GM20000 (cell line): ENCODE measurements around the gene AICDA.

Source experiments
- DNase-seq: peaks from one replicate; pipeline ENCODE4 v3.0.0; 2012; ENCODE audit warnings: low spot score
- TF ChIP-seq, protein P1 (sequence below): IDR thresholded peaks from 2 replicates; pipeline ENCODE4 v1.5.1; 2012; ENCODE audit warnings: mild to moderate bottlenecking, control low read depth; ENCODE audit errors: extremely low read depth, missing control alignments

Gene AICDA

DNA sequence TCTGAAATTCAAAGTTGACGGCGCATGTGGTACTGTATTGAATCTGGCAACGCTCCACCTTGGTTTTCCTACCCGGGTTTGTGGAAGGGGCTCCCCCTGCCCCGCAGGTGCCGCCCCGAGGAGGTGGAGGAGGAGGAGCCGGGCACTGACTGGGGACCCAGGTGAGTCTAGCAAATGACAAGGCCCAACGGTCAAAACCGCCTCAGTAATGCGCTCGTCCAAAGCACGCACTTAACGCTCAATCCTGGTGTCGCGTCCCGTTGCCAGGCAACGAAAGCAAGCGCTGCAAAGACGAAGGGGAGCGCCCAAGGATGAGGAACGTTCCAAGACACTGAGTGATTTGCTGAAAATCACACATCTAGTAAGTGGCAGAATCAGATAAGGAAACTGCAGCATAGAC is 48.0 kb downstream of the AICDA start:
- TF ChIP-seq, protein P1, sequence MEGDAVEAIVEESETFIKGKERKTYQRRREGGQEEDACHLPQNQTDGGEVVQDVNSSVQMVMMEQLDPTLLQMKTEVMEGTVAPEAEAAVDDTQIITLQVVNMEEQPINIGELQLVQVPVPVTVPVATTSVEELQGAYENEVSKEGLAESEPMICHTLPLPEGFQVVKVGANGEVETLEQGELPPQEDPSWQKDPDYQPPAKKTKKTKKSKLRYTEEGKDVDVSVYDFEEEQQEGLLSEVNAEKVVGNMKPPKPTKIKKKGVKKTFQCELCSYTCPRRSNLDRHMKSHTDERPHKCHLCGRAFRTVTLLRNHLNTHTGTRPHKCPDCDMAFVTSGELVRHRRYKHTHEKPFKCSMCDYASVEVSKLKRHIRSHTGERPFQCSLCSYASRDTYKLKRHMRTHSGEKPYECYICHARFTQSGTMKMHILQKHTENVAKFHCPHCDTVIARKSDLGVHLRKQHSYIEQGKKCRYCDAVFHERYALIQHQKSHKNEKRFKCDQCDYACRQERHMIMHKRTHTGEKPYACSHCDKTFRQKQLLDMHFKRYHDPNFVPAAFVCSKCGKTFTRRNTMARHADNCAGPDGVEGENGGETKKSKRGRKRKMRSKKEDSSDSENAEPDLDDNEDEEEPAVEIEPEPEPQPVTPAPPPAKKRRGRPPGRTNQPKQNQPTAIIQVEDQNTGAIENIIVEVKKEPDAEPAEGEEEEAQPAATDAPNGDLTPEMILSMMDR: no peak
- no peak for DNase-seq

DNA sequence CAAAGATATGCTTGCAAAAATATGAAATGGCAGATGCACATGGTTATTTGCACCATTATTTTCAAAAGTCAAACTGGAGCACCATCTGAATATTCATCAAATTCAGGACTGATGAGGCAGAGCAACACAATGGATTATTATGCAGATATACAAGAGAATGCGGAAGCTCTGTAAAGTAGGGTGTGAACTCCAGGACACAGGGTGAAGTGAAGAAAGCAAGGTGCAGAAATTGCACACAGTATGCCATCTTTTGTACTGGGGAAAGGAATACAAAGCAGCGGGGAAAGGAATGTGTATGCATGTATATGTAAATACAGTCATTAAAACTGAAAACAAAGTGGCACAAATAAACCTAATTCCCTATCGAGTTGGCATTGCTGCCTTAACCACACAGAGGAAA is 49.3 kb downstream of the AICDA start:
- TF ChIP-seq, protein P1: no peak
- DNase-seq: no peak

DNA sequence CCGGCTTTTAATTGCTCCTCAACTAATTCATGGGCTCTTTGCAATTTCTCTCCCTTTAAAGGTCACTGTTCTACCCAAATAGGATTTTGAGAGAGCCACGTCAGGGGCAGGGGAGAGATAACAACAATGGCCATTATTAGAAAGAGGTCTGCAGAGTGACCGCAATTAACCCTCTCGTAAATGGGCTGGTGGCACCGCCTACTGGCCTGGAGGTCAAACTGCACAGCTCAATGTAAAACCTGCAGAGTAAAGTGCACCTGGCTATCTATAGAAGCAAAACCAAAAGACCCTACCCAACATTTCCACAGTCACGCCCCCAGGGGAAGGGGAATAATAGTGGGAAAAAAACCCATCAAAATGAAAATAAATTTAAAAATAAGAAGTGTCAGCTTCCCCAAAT is 50.3 kb downstream of the AICDA start:
- DNase-seq: no peak
- TF ChIP-seq, protein P1: no peak

DNA sequence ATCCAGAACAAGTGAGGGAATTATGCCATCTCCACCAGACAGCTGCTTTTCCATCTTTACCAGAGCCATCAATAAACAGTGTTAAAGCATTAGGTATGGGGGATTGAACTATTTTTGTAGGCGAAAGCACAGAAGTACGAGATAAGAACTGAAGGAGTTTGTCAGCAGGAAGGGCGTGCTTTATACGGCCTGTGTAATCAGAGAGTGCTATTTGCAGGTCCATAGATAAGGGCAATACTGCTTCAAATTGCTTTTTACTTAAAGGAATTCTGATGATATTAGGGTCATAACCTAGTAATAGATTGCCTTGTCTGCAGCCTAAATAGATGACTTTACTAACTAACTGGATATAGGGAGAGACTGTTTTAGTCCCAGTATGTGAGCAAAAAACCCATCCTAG is 51.6 kb downstream of the AICDA start:
- TF ChIP-seq, protein P1: no peak
- DNase-seq: no peak

DNA sequence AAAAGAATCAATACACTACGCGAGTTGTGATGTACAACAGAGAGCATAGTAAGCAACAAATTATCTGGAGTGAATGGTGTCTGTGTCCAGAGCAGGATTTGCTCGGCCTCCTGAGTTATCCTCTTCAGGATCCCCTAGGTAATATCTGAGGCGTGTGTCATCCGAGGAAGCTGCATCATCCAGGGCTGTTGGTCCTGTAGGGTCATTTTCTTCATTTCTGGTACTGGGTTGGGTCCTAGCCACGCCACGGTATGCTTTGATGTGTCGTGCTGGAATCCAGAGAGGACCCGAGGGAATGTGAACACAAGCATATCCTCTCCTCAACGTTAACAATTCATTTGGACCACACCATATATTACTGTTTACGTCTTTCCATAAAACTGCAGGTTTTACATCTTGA is 53.0 kb downstream of the AICDA start:
- no peak for DNase-seq
- TF ChIP-seq, protein P1: no peak

DNA sequence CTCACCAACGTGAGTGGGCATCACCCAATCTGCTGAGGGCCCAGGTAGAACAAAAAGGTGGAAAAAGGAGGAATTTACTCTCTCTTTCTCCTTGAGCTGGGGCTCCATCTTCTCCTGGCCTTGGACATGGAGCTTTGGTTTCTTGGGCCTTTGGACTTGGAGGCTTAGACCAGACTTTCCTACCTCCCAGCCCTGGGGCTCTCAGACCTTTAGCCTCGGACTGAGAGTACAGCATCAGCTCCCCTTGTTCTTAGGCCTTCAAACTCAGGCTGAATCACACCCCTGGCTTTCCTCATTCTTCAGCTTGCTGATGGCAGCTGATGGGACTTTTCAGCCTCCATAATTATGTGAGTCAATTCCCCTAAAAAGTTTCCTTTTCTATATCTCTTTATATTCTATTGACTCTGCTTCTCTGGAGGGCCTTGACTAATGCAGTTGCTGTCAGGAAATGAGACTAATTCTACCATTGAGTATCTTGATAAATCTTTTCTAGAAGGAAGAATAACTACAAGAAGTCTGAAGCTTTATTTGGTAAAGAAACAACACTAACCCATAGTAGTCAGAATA is 56.0 kb downstream of the AICDA start:
- DNase-seq: no peak
- TF ChIP-seq, protein P1: no peak

DNA sequence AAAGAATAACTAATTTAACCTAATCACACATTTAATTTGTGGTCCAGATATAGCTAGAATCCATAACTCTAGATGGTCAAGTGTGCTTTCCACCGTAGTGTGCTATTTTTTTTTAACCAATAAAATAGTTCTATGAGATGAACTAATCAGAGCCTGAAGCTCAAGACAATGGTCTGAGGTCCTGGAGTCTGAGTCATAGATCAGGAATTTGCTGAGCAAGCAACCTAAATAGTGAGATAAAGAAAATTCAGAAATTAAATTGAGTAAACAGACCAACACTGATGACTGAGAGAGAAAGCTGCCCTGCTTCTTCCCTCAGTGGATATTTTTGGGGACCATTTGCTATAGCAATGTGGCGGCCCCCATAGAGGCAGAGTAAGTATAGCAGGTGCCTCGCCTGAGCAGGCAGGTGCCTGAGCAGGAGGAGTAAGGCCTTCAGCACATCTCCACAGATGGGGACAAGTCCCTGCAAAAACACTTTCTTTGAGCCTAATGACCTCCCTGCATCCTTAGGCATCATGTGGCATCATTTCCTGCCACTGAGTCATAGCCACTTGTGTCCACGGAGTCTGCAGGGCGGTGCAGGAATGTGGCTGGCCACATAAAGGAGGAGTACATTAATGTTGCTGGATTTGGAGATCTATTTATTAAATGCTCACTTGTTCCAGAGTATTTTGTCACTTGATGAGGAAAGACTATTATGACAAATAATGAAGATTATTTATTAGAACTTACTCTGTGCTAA is 58.0 kb downstream of the AICDA start:
- DNase-seq: no peak
- TF ChIP-seq, protein P1: no peak
